ENCODE data around the gene ACTR2. TPM values are rescaled to one million over a fixed set of nuclear protein-coding genes. Genes with fewer than 3 reads are reported as not detected.
A peak's percentile ranks its signal among the peaks of the same experiment; 100 is the strongest.

ACTR2 gene
- total RNA-seq, 1 donor from 2014 or later: 236 TPM

DNA sequence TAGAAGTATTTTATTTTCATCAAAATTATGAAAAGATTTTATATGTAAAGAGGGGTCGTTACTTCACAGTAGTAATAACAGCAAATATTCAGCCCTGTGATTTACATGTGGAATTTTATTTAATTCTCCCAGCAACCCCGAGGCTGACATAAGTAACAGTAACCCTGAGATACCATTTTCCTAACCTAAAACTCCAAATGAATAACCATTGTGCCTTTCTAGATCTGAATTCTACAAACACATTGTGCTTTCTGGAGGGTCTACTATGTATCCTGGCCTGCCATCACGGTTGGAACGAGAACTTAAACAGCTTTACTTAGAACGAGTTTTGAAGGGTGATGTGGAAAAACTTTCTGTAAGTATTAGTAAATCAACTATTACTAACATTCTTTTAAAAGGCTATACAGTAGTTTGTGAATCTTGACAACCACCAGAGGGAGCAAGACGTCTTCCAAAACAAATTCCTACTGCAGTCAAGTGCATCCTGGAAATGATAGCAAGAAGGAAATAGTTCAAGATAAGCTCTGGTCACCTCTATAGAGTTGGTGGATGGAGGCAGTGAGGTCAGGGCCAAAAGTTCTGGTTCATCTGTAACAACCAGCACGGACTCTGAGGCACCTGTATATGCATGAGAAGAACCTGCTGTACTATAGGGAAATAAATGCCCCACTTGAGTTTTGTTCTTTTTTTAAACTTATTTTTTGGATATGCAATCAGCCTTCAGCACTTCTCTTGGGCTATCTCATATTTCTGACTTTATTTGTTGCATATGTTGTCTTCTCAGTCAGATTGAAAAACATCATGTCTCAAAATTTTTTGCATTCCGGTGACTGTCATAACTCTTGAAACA is 37.4 kb downstream of the ACTR2 start:
- Histone ChIP-seq H3K4me1 (peaks cover 18% of the 10 kb centered on the region), H3K9me3 (no peaks in the 10 kb centered on the region), H3K4me3 (no peak overlapping the region), H3K27me3 (no peaks in the 10 kb centered on the region), H3K27ac (no peak overlapping the region), H3K36me3 (peaks cover 93% of the 10 kb centered on the region)
- intact Hi-C loops (cut with DNase I): no loop called here
- ATAC-seq (peak; percentile 92), DNase-seq (no peak)
- TF ChIP-seq, protein P1, sequence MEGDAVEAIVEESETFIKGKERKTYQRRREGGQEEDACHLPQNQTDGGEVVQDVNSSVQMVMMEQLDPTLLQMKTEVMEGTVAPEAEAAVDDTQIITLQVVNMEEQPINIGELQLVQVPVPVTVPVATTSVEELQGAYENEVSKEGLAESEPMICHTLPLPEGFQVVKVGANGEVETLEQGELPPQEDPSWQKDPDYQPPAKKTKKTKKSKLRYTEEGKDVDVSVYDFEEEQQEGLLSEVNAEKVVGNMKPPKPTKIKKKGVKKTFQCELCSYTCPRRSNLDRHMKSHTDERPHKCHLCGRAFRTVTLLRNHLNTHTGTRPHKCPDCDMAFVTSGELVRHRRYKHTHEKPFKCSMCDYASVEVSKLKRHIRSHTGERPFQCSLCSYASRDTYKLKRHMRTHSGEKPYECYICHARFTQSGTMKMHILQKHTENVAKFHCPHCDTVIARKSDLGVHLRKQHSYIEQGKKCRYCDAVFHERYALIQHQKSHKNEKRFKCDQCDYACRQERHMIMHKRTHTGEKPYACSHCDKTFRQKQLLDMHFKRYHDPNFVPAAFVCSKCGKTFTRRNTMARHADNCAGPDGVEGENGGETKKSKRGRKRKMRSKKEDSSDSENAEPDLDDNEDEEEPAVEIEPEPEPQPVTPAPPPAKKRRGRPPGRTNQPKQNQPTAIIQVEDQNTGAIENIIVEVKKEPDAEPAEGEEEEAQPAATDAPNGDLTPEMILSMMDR (IDR thresholded peaks at IDR 0.05): peak; percentile 73

DNA sequence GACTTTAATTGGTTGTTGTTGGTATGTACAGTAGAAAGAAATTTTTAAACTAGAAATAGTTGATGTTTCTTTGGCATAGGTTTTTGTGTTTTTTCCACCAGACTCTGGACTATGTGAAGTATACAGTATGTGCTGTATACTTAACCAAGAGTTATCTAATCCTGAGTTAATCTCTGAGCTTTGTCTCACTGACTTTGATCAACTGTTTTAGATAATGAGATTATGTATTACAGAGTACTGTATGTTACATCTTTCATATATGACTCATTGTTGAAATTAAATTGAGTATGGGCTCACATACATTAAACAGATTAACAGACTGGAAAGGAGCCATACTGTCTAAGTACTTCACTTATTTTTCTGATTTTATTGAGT is 38.0 kb downstream of the ACTR2 start:
- Histone ChIP-seq H3K9me3 (no peaks in the 10 kb centered on the region), H3K36me3 (peaks cover 89% of the 10 kb centered on the region), H3K4me1 (peaks cover 18% of the 10 kb centered on the region), H3K27ac (no peak overlapping the region), H3K4me3 (no peak overlapping the region), H3K27me3 (no peaks in the 10 kb centered on the region)
- ATAC-seq: no peak
- no peak for DNase-seq
- TF ChIP-seq, protein P1 (IDR thresholded peaks at IDR 0.05): no peak
- intact Hi-C loops (cut with DNase I): no loop called here

DNA sequence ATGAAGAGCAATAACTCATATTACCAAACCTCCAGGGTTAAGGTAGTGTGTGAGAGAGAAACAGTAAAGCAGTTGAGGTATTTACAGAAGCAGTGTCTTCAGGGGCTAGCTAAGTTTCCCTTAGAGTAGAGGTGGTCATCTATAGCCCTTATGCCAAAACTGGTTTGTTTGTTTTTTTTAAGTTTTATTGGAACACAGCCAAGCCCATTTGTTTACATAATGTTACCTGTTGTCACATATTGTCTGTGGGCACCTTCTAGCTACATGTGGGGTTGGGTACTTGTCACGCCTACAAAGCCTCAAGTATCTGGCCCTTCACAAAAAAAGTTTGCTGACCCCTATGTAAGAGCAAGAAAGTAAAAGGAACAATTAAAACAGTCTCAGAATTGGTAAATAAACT is 39.4 kb downstream of the ACTR2 start:
- Histone ChIP-seq H3K27me3 (no peaks in the 10 kb centered on the region), H3K4me1 (peaks cover 18% of the 10 kb centered on the region), H3K36me3 (peaks cover 86% of the 10 kb centered on the region), H3K9me3 (no peaks in the 10 kb centered on the region), H3K27ac (no peak overlapping the region), H3K4me3 (no peak overlapping the region)
- intact Hi-C loops (cut with DNase I): no loop called here
- ATAC-seq: no peak
- TF ChIP-seq, protein P1 (IDR thresholded peaks at IDR 0.05): no peak
- DNase-seq: no peak

DNA sequence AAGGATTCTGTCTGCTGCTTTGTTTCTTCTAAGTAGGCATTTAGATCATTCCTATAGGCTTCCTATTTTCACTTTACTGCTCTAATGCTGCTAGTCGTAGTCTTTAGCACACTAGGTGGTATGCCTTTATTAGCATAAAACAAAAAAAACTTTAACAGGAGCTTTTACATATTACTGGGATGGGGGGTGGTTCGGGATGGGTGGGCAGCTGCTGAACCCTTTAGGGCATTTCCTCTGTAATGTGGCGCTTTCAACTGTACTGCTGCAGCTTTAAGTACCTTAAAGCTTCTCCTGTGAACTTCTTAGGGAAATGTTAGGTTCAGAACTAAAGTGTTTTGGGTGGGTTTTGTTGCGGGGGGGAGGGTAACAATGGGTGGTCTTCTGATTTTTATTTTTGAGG is 41.3 kb downstream of the ACTR2 start:
- intact Hi-C loops (cut with DNase I): no loop called here
- no peak for DNase-seq
- Histone ChIP-seq H3K27me3 (no peaks in the 10 kb centered on the region), H3K4me1 (peaks cover 18% of the 10 kb centered on the region), H3K27ac (no peak overlapping the region), H3K36me3 (peaks cover 82% of the 10 kb centered on the region), H3K4me3 (no peak overlapping the region), H3K9me3 (no peaks in the 10 kb centered on the region)
- no peak for ATAC-seq
- TF ChIP-seq, protein P1 (IDR thresholded peaks at IDR 0.05): no peak

DNA sequence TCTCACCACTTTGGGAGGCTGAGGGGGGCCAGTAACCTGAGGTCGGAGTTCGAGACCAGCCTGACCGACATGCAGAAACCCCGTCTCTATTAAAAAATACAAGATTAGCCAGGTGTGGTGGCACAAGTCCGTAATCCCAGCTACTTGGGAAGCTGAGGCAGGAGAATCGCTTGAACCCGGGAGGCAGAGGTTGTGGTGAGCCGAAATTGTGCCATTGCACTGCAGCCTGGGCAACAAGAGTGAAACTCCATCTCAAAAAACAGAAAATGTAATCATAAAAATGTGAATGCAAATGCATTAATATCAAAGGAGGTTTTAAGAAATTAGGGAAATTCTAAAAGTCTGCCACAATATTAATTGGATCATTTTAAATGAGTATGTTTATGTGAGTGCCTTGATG is 45.7 kb downstream of the ACTR2 start:
- ATAC-seq: no peak

More for the DNA sequence above, 45.7 kb downstream of the ACTR2 start:
- H3K4me1 ChIP-seq: peaks cover 32% of the 10 kb centered on the region
- H3K9me3 ChIP-seq: no peaks in the 10 kb centered on the region
- no peak overlapping the region for H3K27ac ChIP-seq
- peaks cover 41% of the 10 kb centered on the region for H3K36me3 ChIP-seq
- TF ChIP-seq, protein P1 (IDR thresholded peaks at IDR 0.05): no peak
- DNase-seq: no peak
- H3K4me3 ChIP-seq: no peak overlapping the region
- no peaks in the 10 kb centered on the region for H3K27me3 ChIP-seq
- intact Hi-C loops (cut with DNase I): no loop called here
